ENCODE data around the gene MSI2. TPM values are rescaled to one million over a fixed set of nuclear protein-coding genes. Genes with fewer than 3 reads are reported as not detected.

Gene MSI2
- polyA plus RNA-seq, 1 of the 3 experiments (the other 2 are of a cell fraction) = 24.1 TPM

DNA sequence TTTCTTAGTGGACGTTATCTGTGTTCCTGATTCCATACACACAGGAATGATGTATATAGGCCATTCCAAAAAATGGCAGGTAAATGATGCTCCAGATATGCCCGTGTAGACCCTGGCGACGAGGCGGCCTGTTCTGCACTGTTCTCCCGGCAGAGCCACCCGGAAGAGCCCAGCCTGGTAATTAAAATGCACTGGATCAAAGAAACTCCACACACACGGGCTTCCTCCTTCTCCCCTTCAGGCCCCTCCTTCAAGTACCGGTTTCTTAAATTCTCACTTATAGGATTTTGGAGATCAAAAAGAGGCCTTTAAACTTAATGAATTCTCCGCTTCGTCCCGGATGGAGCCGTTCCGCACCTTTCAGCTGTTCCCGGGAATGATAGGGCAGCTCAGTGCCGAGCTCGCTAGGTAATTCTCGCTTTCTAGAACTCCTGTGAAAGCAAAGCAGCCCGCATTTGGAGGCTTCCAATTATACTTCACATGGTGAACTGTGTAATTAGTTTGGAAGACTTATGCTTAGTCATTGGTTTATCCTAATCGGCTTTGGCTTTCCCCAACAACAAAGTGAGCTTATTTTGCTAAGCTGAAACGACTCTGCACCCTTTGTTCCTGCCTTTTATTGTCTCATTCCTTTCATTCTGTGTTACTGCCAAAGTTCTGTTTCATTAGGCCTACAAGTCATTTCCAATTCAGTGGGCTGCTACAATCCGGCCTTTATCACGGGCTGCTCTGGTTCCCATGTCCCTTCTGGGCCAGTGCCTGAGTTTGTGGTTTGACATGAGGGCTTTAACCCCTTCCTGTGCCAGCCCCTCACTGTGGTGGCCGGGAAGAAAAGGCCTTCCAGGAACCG, 150.0 kb downstream of the MSI2 start:
- no peaks in the 10 kb centered on the region for H3K79me2 ChIP-seq (ENCODE audit: insufficient read depth)
- no peaks in the 10 kb centered on the region for H4K20me1 ChIP-seq (ENCODE audit: insufficient read depth)
- H3K27ac ChIP-seq (ENCODE audit: low read depth in 2 of 2, low read length in 1 of 2) = peak overlapping the region in 1 of 2 experiments; percentile 53; a peak in 2 of 4 replicates
- peaks cover 5 to 55% of the 10 kb centered on the region in 2 experiments; a peak in 3 of 4 replicates for H3K4me1 ChIP-seq (ENCODE audit: control insufficient read depth in 1 of 2, insufficient read depth in 2 of 2, low read depth in 1 of 2, low read length in 1 of 2)
- no peak for DNase-seq
- no peak overlapping the region for H3K4me3 ChIP-seq (ENCODE audit: low read depth in 2 of 2, low read length in 1 of 2)
- H3K27me3 ChIP-seq (ENCODE audit: insufficient read depth) = no peaks in the 10 kb centered on the region
- H3K4me2 ChIP-seq = no peak overlapping the region
- 84% methylated on average over 25 of the region's 25 CpGs for WGBS (ENCODE audit: low lambda C conversion rate)
- ChIA-PET CTCF (interaction anchor here (0.6 to 1.6 kb wide), 3 partner anchors 14 to 29 kb away, joined by 3 to 4 read pairs (median 3); no protein-coding TSS in a partner anchor), POLR2A (no interaction called here)
- TF ChIP-seq ELF1 (IDR thresholded peaks at IDR 0.05) = no peak
- TF ChIP-seq, protein P1, sequence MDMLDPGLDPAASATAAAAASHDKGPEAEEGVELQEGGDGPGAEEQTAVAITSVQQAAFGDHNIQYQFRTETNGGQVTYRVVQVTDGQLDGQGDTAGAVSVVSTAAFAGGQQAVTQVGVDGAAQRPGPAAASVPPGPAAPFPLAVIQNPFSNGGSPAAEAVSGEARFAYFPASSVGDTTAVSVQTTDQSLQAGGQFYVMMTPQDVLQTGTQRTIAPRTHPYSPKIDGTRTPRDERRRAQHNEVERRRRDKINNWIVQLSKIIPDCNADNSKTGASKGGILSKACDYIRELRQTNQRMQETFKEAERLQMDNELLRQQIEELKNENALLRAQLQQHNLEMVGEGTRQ (IDR thresholded peaks at IDR 0.05; ENCODE audit: borderline replicate concordance, low read depth, low read length) = no peak
- no peak for TF ChIP-seq YY1 (IDR thresholded peaks at IDR 0.05; ENCODE audit: low read depth)
- no peak for TF ChIP-seq TEAD4 (IDR thresholded peaks at IDR 0.05; ENCODE audit: borderline replicate concordance, insufficient read depth)
- TF ChIP-seq TCF12 (IDR thresholded peaks at IDR 0.05) = no peak
- TF ChIP-seq EP300 (IDR thresholded peaks at IDR 0.05; ENCODE audit: borderline replicate concordance in 1 of 2, low read depth in 1 of 2, low read length in 1 of 2) = no peak
- TF ChIP-seq GATA2 (CRISPR knock-in tag; IDR thresholded peaks at IDR 0.05) = no peak
- no peak for TF ChIP-seq POLR2AphosphoS5 (IDR thresholded peaks at IDR 0.05; ENCODE audit: low read depth, low read length)
- TF ChIP-seq RAD21 (IDR thresholded peaks at IDR 0.05; ENCODE audit: low read length) = no peak
- TF ChIP-seq MEF2A (IDR thresholded peaks at IDR 0.05; ENCODE audit: borderline replicate concordance, low read depth) = no peak
- TF ChIP-seq TAF1 (IDR thresholded peaks at IDR 0.05; ENCODE audit: borderline replicate concordance, low read depth, low read length) = no peak
- no peak for TF ChIP-seq RXRA (IDR thresholded peaks at IDR 0.05; ENCODE audit: borderline replicate concordance, low read depth)
- TF ChIP-seq MXI1 (IDR thresholded peaks at IDR 0.05; ENCODE audit: low read depth, low read length) = no peak
- H2AFZ ChIP-seq (ENCODE audit: low read depth) = no peak overlapping the region
- H3K9me2 ChIP-seq = no peaks in the 10 kb centered on the region
- no peaks in the 10 kb centered on the region for H3K9me3 ChIP-seq
- peaks cover 0 to 24% of the 10 kb centered on the region in 2 experiments for H3K36me3 ChIP-seq (replicated peaks in 1 of 2; ENCODE audit: control insufficient read depth in 1 of 2, insufficient read depth in 2 of 2, low read length in 1 of 2)
- H3F3A ChIP-seq (replicated peaks; ENCODE audit: insufficient read depth) = no peaks in the 10 kb centered on the region
- H3K9ac ChIP-seq = no peak overlapping the region

DNA sequence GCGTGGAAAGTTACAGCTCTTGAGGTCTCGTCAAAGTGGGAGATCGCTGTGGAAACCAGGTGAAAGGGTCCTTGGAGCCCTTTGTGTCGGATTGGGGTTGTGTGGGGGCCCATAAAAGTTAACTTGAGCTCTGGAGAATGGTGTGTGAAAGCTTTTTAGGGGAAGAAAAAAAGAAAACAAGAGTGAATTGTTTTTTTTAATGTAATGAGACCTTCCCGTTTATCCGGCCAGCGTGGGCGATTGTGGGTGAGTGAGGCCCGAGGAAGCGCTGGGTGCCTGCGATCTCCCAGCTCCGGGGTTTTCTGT, 150.6 kb downstream of the MSI2 start:
- Histone ChIP-seq H3K27ac (ENCODE audit: low read depth in 2 of 2, low read length in 1 of 2) (peak overlapping the region in 1 of 2 experiments; percentile 53; a peak in 2 of 4 replicates), H3K4me1 (ENCODE audit: control insufficient read depth in 1 of 2, insufficient read depth in 2 of 2, low read depth in 1 of 2, low read length in 1 of 2) (peaks cover 5 to 50% of the 10 kb centered on the region in 2 experiments; a peak in 3 of 4 replicates), H3K9me3 (no peaks in the 10 kb centered on the region), H3K36me3 (replicated peaks in 1 of 2; ENCODE audit: control insufficient read depth in 1 of 2, insufficient read depth in 2 of 2, low read length in 1 of 2) (peaks cover 0 to 22% of the 10 kb centered on the region in 2 experiments), H3K4me2 (no peak overlapping the region), H3K27me3 (ENCODE audit: insufficient read depth) (no peaks in the 10 kb centered on the region), H3K79me2 (ENCODE audit: insufficient read depth) (no peaks in the 10 kb centered on the region), H3K4me3 (ENCODE audit: low read depth in 2 of 2, low read length in 1 of 2) (no peak overlapping the region), H2AFZ (ENCODE audit: low read depth) (no peak overlapping the region), H3K9me2 (no peaks in the 10 kb centered on the region), H4K20me1 (ENCODE audit: insufficient read depth) (no peaks in the 10 kb centered on the region), H3F3A (replicated peaks; ENCODE audit: insufficient read depth) (no peaks in the 10 kb centered on the region), H3K9ac (no peak overlapping the region)
- ChIA-PET CTCF (interaction anchor here (0.6 to 1.6 kb wide), 4 partner anchors 9 to 28 kb away, joined by 3 to 4 read pairs (median 3); no protein-coding TSS in a partner anchor), POLR2A (no interaction called here)
- DNase-seq = no peak
- WGBS (ENCODE audit: low lambda C conversion rate) = 96% methylated on average over 12 of the region's 12 CpGs
- TF ChIP-seq, protein P2, sequence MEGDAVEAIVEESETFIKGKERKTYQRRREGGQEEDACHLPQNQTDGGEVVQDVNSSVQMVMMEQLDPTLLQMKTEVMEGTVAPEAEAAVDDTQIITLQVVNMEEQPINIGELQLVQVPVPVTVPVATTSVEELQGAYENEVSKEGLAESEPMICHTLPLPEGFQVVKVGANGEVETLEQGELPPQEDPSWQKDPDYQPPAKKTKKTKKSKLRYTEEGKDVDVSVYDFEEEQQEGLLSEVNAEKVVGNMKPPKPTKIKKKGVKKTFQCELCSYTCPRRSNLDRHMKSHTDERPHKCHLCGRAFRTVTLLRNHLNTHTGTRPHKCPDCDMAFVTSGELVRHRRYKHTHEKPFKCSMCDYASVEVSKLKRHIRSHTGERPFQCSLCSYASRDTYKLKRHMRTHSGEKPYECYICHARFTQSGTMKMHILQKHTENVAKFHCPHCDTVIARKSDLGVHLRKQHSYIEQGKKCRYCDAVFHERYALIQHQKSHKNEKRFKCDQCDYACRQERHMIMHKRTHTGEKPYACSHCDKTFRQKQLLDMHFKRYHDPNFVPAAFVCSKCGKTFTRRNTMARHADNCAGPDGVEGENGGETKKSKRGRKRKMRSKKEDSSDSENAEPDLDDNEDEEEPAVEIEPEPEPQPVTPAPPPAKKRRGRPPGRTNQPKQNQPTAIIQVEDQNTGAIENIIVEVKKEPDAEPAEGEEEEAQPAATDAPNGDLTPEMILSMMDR (IDR thresholded peaks at IDR 0.05) = no peak
- TF ChIP-seq POLR2AphosphoS5 (IDR thresholded peaks at IDR 0.05; ENCODE audit: low read depth, low read length) = no peak
- TF ChIP-seq NFIC (IDR thresholded peaks at IDR 0.05; ENCODE audit: borderline replicate concordance) = no peak
- no peak for TF ChIP-seq MEF2A (IDR thresholded peaks at IDR 0.05; ENCODE audit: borderline replicate concordance, low read depth)
- no peak for TF ChIP-seq NRF1 (IDR thresholded peaks at IDR 0.05; ENCODE audit: low read depth, low read length)
- TF ChIP-seq, protein P3, sequence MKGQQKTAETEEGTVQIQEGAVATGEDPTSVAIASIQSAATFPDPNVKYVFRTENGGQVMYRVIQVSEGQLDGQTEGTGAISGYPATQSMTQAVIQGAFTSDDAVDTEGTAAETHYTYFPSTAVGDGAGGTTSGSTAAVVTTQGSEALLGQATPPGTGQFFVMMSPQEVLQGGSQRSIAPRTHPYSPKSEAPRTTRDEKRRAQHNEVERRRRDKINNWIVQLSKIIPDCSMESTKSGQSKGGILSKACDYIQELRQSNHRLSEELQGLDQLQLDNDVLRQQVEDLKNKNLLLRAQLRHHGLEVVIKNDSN (IDR thresholded peaks at IDR 0.05; ENCODE audit: borderline replicate concordance, low read depth) = no peak
- TF ChIP-seq YY1 (IDR thresholded peaks at IDR 0.05; ENCODE audit: low read depth) = no peak
- TF ChIP-seq, protein P1 (IDR thresholded peaks at IDR 0.05; ENCODE audit: borderline replicate concordance, low read depth, low read length) = no peak
- TF ChIP-seq, protein P4, sequence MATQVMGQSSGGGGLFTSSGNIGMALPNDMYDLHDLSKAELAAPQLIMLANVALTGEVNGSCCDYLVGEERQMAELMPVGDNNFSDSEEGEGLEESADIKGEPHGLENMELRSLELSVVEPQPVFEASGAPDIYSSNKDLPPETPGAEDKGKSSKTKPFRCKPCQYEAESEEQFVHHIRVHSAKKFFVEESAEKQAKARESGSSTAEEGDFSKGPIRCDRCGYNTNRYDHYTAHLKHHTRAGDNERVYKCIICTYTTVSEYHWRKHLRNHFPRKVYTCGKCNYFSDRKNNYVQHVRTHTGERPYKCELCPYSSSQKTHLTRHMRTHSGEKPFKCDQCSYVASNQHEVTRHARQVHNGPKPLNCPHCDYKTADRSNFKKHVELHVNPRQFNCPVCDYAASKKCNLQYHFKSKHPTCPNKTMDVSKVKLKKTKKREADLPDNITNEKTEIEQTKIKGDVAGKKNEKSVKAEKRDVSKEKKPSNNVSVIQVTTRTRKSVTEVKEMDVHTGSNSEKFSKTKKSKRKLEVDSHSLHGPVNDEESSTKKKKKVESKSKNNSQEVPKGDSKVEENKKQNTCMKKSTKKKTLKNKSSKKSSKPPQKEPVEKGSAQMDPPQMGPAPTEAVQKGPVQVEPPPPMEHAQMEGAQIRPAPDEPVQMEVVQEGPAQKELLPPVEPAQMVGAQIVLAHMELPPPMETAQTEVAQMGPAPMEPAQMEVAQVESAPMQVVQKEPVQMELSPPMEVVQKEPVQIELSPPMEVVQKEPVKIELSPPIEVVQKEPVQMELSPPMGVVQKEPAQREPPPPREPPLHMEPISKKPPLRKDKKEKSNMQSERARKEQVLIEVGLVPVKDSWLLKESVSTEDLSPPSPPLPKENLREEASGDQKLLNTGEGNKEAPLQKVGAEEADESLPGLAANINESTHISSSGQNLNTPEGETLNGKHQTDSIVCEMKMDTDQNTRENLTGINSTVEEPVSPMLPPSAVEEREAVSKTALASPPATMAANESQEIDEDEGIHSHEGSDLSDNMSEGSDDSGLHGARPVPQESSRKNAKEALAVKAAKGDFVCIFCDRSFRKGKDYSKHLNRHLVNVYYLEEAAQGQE (IDR thresholded peaks at IDR 0.05; ENCODE audit: low read depth, low read length) = no peak
